ENCODE data around the gene TPR. TPM values are rescaled to one million over a fixed set of nuclear protein-coding genes. Genes with fewer than 3 reads are reported as not detected.

TPR gene
- total RNA-seq, 1 donor from 2014 or later = 77.9 TPM

- TF ChIP-seq CTCF (IDR thresholded peaks at IDR 0.05) = no peak
- H3K27me3 Mint-ChIP-seq (ENCODE audit: low read depth) = peaks cover 2% of the 10 kb centered on the region
- H3K4me3 Mint-ChIP-seq (ENCODE audit: unreplicated experiment) = no peak overlapping the region
- no peak for DNase-seq (ENCODE audit: low spot score)
- peaks cover 4% of the 10 kb centered on the region for H3K4me1 Mint-ChIP-seq (ENCODE audit: low read depth)
- no peaks in the 10 kb centered on the region for H3K9me3 Mint-ChIP-seq (ENCODE audit: low read depth)
- H3K27ac Mint-ChIP-seq (ENCODE audit: unreplicated experiment) = no peak overlapping the region
- no peaks in the 10 kb centered on the region for H3K36me3 Mint-ChIP-seq (ENCODE audit: low read depth)
Observed at GRCh38 chr1:186286615-186287315, 88.3 kb downstream of the TPR start.

DNA sequence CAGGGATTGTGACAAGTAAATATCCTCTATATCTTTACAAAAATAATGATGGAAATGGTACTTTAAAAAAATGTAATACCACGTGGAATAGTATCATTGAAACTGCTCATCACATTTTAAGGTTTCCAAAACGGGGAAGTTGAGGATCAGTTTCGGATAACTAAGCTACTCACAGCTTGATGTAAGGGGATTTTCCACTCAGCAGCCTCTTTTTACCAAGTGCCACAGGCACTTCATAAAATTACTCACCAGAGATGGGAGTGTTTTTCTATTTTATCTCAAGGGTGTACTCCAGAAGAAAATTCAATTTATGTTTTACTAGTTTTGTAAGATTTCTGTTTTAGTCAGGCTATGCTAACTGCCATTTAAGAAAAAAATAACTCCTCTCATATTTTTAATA is 91.7 kb downstream of the TPR start:
- Mint-ChIP-seq H3K4me3 (ENCODE audit: unreplicated experiment) (no peak overlapping the region), H3K36me3 (ENCODE audit: low read depth) (no peaks in the 10 kb centered on the region), H3K4me1 (ENCODE audit: low read depth) (no peaks in the 10 kb centered on the region), H3K9me3 (ENCODE audit: low read depth) (no peaks in the 10 kb centered on the region), H3K27me3 (ENCODE audit: low read depth) (peaks cover 2% of the 10 kb centered on the region), H3K27ac (ENCODE audit: unreplicated experiment) (no peak overlapping the region)
- TF ChIP-seq CTCF (IDR thresholded peaks at IDR 0.05) = no peak
- DNase-seq (ENCODE audit: low spot score) = no peak

GRCh38 chr1:186282466-186282865 is 92.6 kb downstream of the TPR start:
- no peak for TF ChIP-seq CTCF (IDR thresholded peaks at IDR 0.05)
- Mint-ChIP-seq H3K4me3 (ENCODE audit: unreplicated experiment) (no peak overlapping the region), H3K36me3 (ENCODE audit: low read depth) (no peaks in the 10 kb centered on the region), H3K27me3 (ENCODE audit: low read depth) (peaks cover 2% of the 10 kb centered on the region), H3K27ac (ENCODE audit: unreplicated experiment) (no peak overlapping the region), H3K4me1 (ENCODE audit: low read depth) (no peaks in the 10 kb centered on the region), H3K9me3 (ENCODE audit: low read depth) (no peaks in the 10 kb centered on the region)
- no peak for DNase-seq (ENCODE audit: low spot score)

DNA sequence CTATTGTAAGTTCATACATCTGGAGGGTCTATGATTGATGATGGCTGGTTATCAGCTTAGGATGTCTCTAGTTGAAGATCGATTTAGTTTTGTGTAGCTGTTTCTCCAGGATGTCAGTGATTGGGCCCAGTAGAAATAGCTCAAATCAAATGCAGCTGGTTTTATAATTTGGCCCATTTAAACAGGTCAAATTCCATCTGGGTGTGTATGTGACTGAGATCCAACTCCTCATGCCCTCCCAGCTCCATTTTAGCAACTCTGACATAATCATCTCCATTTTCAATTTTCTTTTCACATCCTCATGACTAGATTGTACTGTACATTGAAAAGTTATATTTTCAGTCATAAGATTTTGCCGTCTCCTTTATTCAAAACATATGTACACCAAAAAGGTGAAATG is 99.2 kb downstream of the TPR start:
- no peak overlapping the region for H3K27ac Mint-ChIP-seq (ENCODE audit: unreplicated experiment)
- no peak for DNase-seq (ENCODE audit: low spot score)
- H3K9me3 Mint-ChIP-seq (ENCODE audit: low read depth) = no peaks in the 10 kb centered on the region
- no peak overlapping the region for H3K4me3 Mint-ChIP-seq (ENCODE audit: unreplicated experiment)
- TF ChIP-seq CTCF (IDR thresholded peaks at IDR 0.05) = no peak
- no peaks in the 10 kb centered on the region for H3K27me3 Mint-ChIP-seq (ENCODE audit: low read depth)
- no peaks in the 10 kb centered on the region for H3K4me1 Mint-ChIP-seq (ENCODE audit: low read depth)
- H3K36me3 Mint-ChIP-seq (ENCODE audit: low read depth) = no peaks in the 10 kb centered on the region

- Mint-ChIP-seq H3K4me3 (ENCODE audit: unreplicated experiment) (no peak overlapping the region), H3K4me1 (ENCODE audit: low read depth) (no peaks in the 10 kb centered on the region), H3K9me3 (ENCODE audit: low read depth) (no peaks in the 10 kb centered on the region), H3K27ac (ENCODE audit: unreplicated experiment) (no peak overlapping the region), H3K36me3 (ENCODE audit: low read depth) (no peaks in the 10 kb centered on the region), H3K27me3 (ENCODE audit: low read depth) (no peaks in the 10 kb centered on the region)
- TF ChIP-seq CTCF (IDR thresholded peaks at IDR 0.05) = peak; percentile 39
- DNase-seq (ENCODE audit: low spot score) = no peak
Observed at GRCh38 chr1:186272486-186272885, 102.6 kb downstream of the TPR start.
